ENCODE measurements around the gene G0S2. TPM values are rescaled to one million over a fixed set of nuclear protein-coding genes. Genes with fewer than 3 reads are reported as not detected.

G0S2 gene
- total RNA-seq, 4 donors from 2014 or later: 1.8 to 84.2 (median 26.9) TPM

- Histone ChIP-seq H3K4me3 (no peak overlapping the region), H3K4me1 (peaks cover 6 to 44% (median 17%) of the 10 kb centered on the region in 4 donors), H3K27ac (no peak overlapping the region), H3K9me3 (no peaks in the 10 kb centered on the region), H3K36me3 (no peaks in the 10 kb centered on the region), H3K27me3 (no peaks in the 10 kb centered on the region)
- DNase-seq: no peak
- WGBS, 2 donors (ENCODE audit: low coverage in 1 of 2): 60 to 89% methylated on average over 1 to 9 of the region's 9 CpGs
- in situ Hi-C loops (cut with MboI; ENCODE audit: low pct_ligation_motif_present in 1 of 4, low pct_unique_long_range_greater_than_20kb in 1 of 4, low sequenced_read_pairs in 3 of 4) (no loop called here), intact Hi-C loops (cut with DNase I; ENCODE audit: low total_unique reads) (loop anchor here (1.0 kb wide), 1 partner anchor 119 kb away; no protein-coding TSS in a partner anchor)
- TF ChIP-seq POLR2A (IDR thresholded peaks at IDR 0.05) (no peak), EP300 (IDR thresholded peaks at IDR 0.05; ENCODE audit: low read depth) (no peak), POLR2AphosphoS5 (IDR thresholded peaks at IDR 0.05) (no peak)
- TF ChIP-seq, protein P1, sequence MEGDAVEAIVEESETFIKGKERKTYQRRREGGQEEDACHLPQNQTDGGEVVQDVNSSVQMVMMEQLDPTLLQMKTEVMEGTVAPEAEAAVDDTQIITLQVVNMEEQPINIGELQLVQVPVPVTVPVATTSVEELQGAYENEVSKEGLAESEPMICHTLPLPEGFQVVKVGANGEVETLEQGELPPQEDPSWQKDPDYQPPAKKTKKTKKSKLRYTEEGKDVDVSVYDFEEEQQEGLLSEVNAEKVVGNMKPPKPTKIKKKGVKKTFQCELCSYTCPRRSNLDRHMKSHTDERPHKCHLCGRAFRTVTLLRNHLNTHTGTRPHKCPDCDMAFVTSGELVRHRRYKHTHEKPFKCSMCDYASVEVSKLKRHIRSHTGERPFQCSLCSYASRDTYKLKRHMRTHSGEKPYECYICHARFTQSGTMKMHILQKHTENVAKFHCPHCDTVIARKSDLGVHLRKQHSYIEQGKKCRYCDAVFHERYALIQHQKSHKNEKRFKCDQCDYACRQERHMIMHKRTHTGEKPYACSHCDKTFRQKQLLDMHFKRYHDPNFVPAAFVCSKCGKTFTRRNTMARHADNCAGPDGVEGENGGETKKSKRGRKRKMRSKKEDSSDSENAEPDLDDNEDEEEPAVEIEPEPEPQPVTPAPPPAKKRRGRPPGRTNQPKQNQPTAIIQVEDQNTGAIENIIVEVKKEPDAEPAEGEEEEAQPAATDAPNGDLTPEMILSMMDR (IDR thresholded peaks at IDR 0.05): no peak
These were observed 17.9 kb upstream of the G0S2 start for GRCh38 chr1:209657140-209657879.

- Histone ChIP-seq H3K4me3 (no peak overlapping the region), H3K36me3 (no peaks in the 10 kb centered on the region), H3K27ac (no peak overlapping the region), H3K9me3 (no peaks in the 10 kb centered on the region), H3K4me1 (peaks cover 6 to 40% (median 12%) of the 10 kb centered on the region in 4 donors), H3K27me3 (no peaks in the 10 kb centered on the region)
- in situ Hi-C loops (cut with MboI; ENCODE audit: low pct_ligation_motif_present in 1 of 4, low pct_unique_long_range_greater_than_20kb in 1 of 4, low sequenced_read_pairs in 3 of 4): no loop called here
- intact Hi-C loops (cut with DNase I; ENCODE audit: low total_unique reads): loop anchor here (1.0 kb wide), 1 partner anchor 120 kb away; no protein-coding TSS in a partner anchor
- WGBS, 2 donors (ENCODE audit: low coverage in 1 of 2): 66 to 90% methylated on average over 5 of the region's 5 CpGs
- no peak for DNase-seq
- no peak for TF ChIP-seq POLR2AphosphoS5 (IDR thresholded peaks at IDR 0.05)
- TF ChIP-seq, protein P1 (IDR thresholded peaks at IDR 0.05): no peak
- no peak for TF ChIP-seq EP300 (IDR thresholded peaks at IDR 0.05; ENCODE audit: low read depth)
- TF ChIP-seq POLR2A (IDR thresholded peaks at IDR 0.05): no peak
These were observed 17.3 kb upstream of the G0S2 start for GRCh38 chr1:209657918-209658317.

- H3K4me1 ChIP-seq: peaks cover 0 to 21% (median 2%) of the 10 kb centered on the region in 4 donors
These were observed 15.3 kb upstream of the G0S2 start for GRCh38 chr1:209659909-209660308.

DNA sequence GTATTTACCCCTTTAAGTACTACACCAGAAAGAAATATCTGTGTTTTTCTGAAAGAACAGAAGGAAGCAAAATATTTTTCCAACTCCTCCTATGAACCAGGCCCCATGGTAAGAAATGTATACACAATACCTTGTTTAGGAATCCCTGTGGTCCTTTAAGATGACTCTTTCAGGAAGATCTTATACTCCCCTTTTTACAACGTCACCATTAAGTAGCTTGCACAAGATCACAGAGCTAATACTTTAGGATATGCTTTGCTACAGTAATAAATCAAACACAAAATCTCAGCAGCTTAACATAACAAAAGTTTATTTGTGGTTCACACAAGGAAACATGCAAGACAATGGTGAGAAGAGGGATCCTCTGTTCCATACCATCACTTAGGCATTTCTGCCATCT is 14.1 kb upstream of the G0S2 start:
- Histone ChIP-seq H3K9me3 (no peaks in the 10 kb centered on the region), H3K4me3 (no peak overlapping the region), H3K27ac (no peak overlapping the region), H3K36me3 (no peaks in the 10 kb centered on the region), H3K4me1 (peaks cover 0 to 21% (median 2%) of the 10 kb centered on the region in 4 donors), H3K27me3 (no peaks in the 10 kb centered on the region)
- no peak for DNase-seq
- TF ChIP-seq EP300 (IDR thresholded peaks at IDR 0.05; ENCODE audit: low read depth): no peak
- TF ChIP-seq, protein P1 (IDR thresholded peaks at IDR 0.05): no peak
- TF ChIP-seq POLR2A (IDR thresholded peaks at IDR 0.05): no peak
- TF ChIP-seq POLR2AphosphoS5 (IDR thresholded peaks at IDR 0.05): no peak
- intact Hi-C loops (cut with DNase I; ENCODE audit: low total_unique reads) (no loop called here), in situ Hi-C loops (cut with MboI; ENCODE audit: low pct_ligation_motif_present in 1 of 4, low pct_unique_long_range_greater_than_20kb in 1 of 4, low sequenced_read_pairs in 3 of 4) (no loop called here)
- WGBS, 2 donors (ENCODE audit: low coverage in 1 of 2): 55 to 75% methylated on average over 1 of the region's 1 CpG

More at GRCh38 chr1:209659909-209660308, 15.3 kb upstream of the G0S2 start:
- WGBS, 2 donors (ENCODE audit: low coverage in 1 of 2): 35 to 49% methylated on average over 2 to 5 of the region's 5 CpGs
- Histone ChIP-seq H3K27ac (no peak overlapping the region), H3K4me3 (no peak overlapping the region), H3K9me3 (no peaks in the 10 kb centered on the region), H3K27me3 (no peaks in the 10 kb centered on the region), H3K36me3 (no peaks in the 10 kb centered on the region)
- no peak for TF ChIP-seq POLR2AphosphoS5 (IDR thresholded peaks at IDR 0.05)
- TF ChIP-seq, protein P1 (IDR thresholded peaks at IDR 0.05): no peak
- TF ChIP-seq POLR2A (IDR thresholded peaks at IDR 0.05): no peak
- no peak for TF ChIP-seq EP300 (IDR thresholded peaks at IDR 0.05; ENCODE audit: low read depth)
- intact Hi-C loops (cut with DNase I; ENCODE audit: low total_unique reads): no loop called here
- in situ Hi-C loops (cut with MboI; ENCODE audit: low pct_ligation_motif_present in 1 of 4, low pct_unique_long_range_greater_than_20kb in 1 of 4, low sequenced_read_pairs in 3 of 4): no loop called here
- no peak for DNase-seq

Data from transverse colon (tissue), 4 donors.